K562 (cell line): ENCODE measurements around the gene ANKRD10.

Experiments
- CTCF ChIP-seq, 3 experiments: IDR thresholded peaks in 2 of 3; conservative IDR thresholded peaks in 1 of 3; 2 replicates each; pipeline ENCODE4 v1.5.1; 2011 to 2012; ENCODE audit warnings: low read length in 3 of 3, mild to moderate bottlenecking in 3 of 3, control low read depth in 2 of 3, improper control_type of control experiment in 1 of 3, inconsistent platforms in 1 of 3, low read depth in 1 of 3, mixed read lengths in 1 of 3, moderate library complexity in 1 of 3; ENCODE audit not compliant: insufficient read depth in 2 of 3
- EGR1 ChIP-seq: fragments of 450-650 bp; conservative IDR thresholded peaks from 2 replicates; pipeline ENCODE4 v1.6.1; 2017; ENCODE audit warnings: mild to moderate bottlenecking
- EZH2 ChIP-seq: IDR thresholded peaks from 2 replicates; pipeline ENCODE4 v1.6.1; 2012; ENCODE audit warnings: low read depth, mild to moderate bottlenecking, inconsistent platforms, low read length, borderline replicate concordance
- MAX ChIP-seq: sonication (generic); formaldehyde crosslinking; IDR thresholded peaks from 2 replicates; pipeline ENCODE4 v1.9.0; 2022; ENCODE audit warnings: mild to moderate bottlenecking, missing genetic modification reagents
- NR1H2 ChIP-seq: sonication (generic); formaldehyde crosslinking; IDR thresholded peaks from 2 replicates; pipeline ENCODE4 v1.4.0; 2020; ENCODE audit warnings: mild to moderate bottlenecking, missing genetic modification reagents
- PTRF ChIP-seq: fragments of 450-650 bp; IDR thresholded peaks from 2 replicates; pipeline ENCODE4 v1.6.1; 2016; ENCODE audit warnings: mild to moderate bottlenecking, missing genetic modification characterization, missing compliant biosample characterization
- PTTG1 ChIP-seq: fragments of 450-650 bp; IDR thresholded peaks from 2 replicates; pipeline ENCODE4 v1.6.1; 2016; ENCODE audit warnings: low read depth, mild to moderate bottlenecking, missing genetic modification characterization, missing compliant biosample characterization
- RFX5 ChIP-seq: IDR thresholded peaks from 2 replicates; pipeline ENCODE4 v1.6.1; 2011; ENCODE audit warnings: low read depth, mild to moderate bottlenecking, improper control_type of control experiment, low read length
- SP2 ChIP-seq: IDR thresholded peaks from 2 replicates; pipeline ENCODE4 v1.6.1; 2011; ENCODE audit warnings: mild to moderate bottlenecking, low read depth, low read length, moderate library complexity; ENCODE audit not compliant: poor library complexity, severe bottlenecking; ENCODE audit errors: extremely low read depth
- USF1 ChIP-seq: sonication (generic); formaldehyde crosslinking; IDR thresholded peaks from 2 replicates; pipeline ENCODE4 v1.9.0; 2022; ENCODE audit warnings: mild to moderate bottlenecking, missing genetic modification reagents
- ZBTB17 ChIP-seq: fragments of 450-650 bp; formaldehyde crosslinking; IDR thresholded peaks from 2 replicates; pipeline ENCODE4 v1.4.0; 2020; ENCODE audit warnings: mild to moderate bottlenecking
- ZNF830 ChIP-seq: fragments of 250-450 bp; sonication (Bioruptor Pico); IDR thresholded peaks from 2 replicates; pipeline ENCODE4 v1.5.0; 2021; ENCODE audit warnings: mild to moderate bottlenecking

- TF ChIP-seq NR1H2 (CRISPR knock-in tag): no peak
- no peak for TF ChIP-seq MAX (CRISPR knock-in tag)
- TF ChIP-seq USF1 (CRISPR knock-in tag): no peak
- TF ChIP-seq PTRF: no peak
- TF ChIP-seq CTCF (IDR thresholded peaks at IDR 0.05 in 2 of 3, conservative IDR thresholded peaks at IDR 0.05 in 1 of 3; ENCODE audit: insufficient read depth in 2 of 3, low read depth in 1 of 3, low read length in 3 of 3): no peak
- no peak for TF ChIP-seq ZBTB17
- TF ChIP-seq RFX5: no peak
- no peak for TF ChIP-seq EZH2
- no peak for TF ChIP-seq EGR1
- no peak for TF ChIP-seq PTTG1 (tag)
- TF ChIP-seq ZNF830 (CRISPR knock-in tag): no peak
- no peak for TF ChIP-seq SP2
Observed at GRCh38 chr13:110897014-110897413, 17.9 kb downstream of the ANKRD10 start.
